Epithelial cell of esophagus (primary cell): ENCODE data around the gene KRT4.
"Not testable (repeated sequence)": the region's sequence is repeated elsewhere in the genome, so short reads cannot be mapped to it uniquely, and the experiment has no call there.

Source experiments
- DNase-seq: peaks from one replicate; pipeline ENCODE4 v3.0.0; 2010; ENCODE audit warnings: low read depth
- H3K4me3 ChIP-seq: 2 replicates; pipeline ENCODE4 v1.5.1; 2011; ENCODE audit warnings: mild to moderate bottlenecking, low read length, control low read depth
- CTCF ChIP-seq: IDR thresholded peaks from 2 replicates; pipeline ENCODE4 v1.5.1; 2011; ENCODE audit warnings: low read depth, mild to moderate bottlenecking, low read length, control low read depth, inconsistent platforms; ENCODE audit not compliant: insufficient read depth; ENCODE audit errors: missing control alignments

Gene KRT4

DNA sequence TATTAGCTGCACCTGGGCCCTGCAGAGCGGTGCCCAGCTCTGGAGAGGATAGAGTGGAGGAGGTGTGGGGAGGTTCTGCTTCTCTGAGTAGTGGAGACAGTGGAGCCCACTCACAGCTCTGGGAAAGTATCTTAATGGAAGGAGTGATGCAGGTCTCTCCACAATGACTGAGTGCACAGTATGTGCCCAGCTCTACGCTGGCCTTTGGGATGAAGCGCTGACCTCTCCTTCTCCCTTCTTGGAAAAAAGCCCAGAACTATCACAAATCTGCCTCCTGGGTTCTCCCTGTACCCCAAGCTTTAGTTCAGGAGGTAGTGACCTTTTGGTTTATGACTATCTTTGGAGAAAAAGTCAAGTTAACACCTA, 17.5 kb downstream of the KRT4 start:
- no peak for DNase-seq
- no peak overlapping the region for H3K4me3 ChIP-seq
- no peak for TF ChIP-seq CTCF

DNA sequence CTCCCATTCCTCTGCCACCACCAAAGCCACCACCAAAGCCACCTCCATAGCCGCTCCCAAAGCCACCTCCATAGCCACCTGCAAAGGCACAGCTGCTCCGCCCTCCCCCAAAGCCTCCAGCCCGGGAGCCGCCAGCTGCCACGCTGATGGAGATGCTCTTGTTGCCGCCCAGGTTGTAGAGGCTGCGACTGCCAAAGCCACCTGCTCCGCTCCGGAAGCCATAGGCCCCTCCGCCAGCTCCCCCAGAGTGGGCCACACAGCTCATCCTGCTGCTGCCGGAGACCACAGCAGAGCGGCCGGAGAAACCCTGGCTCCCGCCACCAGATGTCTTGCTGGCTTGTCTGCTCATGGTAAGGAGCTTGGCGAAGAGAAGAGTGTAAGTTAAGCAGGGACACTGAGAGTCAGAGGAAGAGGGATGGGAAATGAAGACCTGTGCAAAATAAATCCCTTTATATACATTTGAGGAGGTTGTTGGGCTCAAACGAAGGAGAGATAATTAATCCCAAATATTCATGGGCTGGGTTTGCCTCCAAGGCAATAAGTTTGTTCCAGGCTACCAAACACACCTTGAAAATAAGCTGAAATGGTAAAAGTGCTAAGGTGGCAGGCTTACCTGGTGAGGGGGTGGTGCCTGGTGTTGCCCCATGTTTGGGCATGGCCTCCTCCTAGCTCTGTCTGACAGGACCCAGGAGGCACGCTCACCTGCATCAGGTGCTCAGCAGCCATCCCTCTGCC, 18.1 kb downstream of the KRT4 start, which contains the start of gene KRT3:
Gene KRT3, minus strand, starts transcription at position 424 of the 735 bp plus-strand sequence. Its CDS starts 75 bp downstream, at position 349.
- H3K4me3 ChIP-seq: no peak within 1 kb of the TSS
- no peak for TF ChIP-seq CTCF
- no peak for DNase-seq

- DNase-seq, H3K4me3 ChIP-seq: not testable (repeated sequence)
Observed at GRCh38 chr12:52795332-52795674, 18.6 kb downstream of the KRT4 start.

GRCh38 chr12:52794479-52795331, 19.2 kb downstream of the KRT4 start:
- H3K4me3 ChIP-seq: no peak overlapping the region
- peak; percentile 26 for DNase-seq
- TF ChIP-seq CTCF: no peak

DNA sequence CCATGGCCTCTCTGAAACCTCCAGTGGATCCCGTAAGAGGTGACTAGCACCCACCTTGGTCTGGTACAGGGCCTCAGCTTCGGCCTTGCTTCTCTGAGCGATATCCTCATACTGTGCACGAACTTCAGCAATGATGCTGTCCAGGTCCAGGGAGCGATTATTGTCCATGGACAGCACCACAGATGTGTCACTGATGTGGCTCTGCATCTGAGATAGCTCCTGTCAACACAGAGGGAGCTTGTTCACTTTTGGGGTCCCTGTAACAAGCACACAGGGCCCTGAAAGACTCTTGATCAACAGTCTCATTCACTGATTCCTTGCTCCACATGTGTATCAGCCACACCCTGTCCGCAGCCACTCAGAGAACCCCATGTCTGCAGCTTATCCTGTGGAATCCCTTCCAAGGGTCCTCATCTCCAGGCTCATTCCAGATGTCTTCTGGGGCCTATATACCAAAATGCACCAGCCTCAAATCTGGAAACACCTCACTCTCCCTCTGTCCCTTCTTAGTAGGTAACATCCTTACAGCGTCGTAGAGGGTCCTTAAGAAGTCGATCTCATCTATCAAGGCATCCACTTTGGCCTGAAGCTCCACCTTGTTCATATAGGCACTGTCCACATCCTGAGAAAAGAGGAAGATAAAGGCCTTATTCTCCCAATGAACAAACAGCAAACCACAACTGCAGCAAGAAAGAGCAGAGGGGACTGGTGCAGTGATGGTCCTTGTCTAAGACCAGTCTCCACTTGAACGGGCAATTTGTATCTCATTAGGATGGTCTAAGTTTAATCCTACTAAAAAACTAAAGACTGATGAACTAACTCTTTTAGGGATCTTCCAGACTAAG, 21.5 kb downstream of the KRT4 start:
- no peak for TF ChIP-seq CTCF
- no peak for DNase-seq
- no peak overlapping the region for H3K4me3 ChIP-seq

- no peak overlapping the region for H3K4me3 ChIP-seq
- DNase-seq: no peak
- TF ChIP-seq CTCF: no peak
Observed at GRCh38 chr12:52791271-52792184, 22.4 kb downstream of the KRT4 start.
